Measurements from ENCODE around the gene CENPO.

Gene CENPO

DNA sequence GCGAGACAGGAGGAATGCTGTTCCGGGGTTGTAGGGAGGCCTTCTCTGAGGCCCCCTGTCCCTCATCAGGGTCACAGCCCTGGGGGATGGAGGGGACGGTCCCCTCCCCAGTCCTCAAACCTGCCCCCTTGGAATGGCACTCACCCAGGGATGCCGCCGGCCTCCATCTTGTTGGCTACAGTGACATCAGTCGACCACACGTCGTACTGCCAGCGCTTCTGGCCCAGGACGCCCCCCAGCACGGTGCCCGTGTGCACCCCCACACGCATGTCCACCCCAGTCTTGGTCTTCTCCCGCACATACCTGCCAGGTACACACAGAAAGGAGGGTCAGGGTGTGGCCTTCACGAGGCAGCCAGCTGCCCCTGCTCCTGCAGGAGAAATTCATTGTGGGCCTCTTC is 46.5 kb downstream of the CENPO start:
- DNase-seq = no peak

DNA sequence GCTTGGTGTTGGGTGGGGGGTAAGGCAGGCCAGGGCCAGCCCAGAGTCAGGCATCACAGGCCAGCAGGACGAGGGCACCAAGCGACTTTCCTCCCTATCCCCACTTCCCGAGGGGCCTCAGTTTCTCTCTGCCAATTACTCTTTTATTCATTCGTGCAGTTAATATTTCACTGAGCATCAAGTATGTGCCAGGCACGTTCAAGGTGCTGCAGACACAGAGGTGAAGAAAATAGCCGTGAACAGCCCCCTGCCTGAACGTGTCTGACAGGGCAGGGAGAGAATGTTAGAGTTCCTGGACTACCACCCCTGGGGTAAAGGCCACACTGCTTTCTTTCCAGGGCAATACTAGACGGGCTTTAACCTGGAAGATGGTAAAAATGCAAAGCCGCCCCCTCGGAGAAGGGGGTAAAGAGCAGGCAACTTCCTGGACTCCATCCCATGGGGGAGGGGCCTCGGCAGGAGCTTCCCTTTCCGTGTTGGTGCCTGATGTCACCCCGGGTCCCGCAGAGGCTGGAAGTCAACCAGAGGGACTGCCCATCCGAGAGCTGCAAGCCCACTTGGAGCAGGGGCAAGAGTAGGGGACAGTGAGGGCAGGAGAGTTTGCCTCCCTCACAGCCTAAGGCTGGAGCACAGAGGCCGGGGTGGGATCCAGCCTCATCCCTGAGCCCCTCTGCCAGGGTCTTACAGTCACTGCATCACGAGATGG is 47.1 kb downstream of the CENPO start:
- DNase-seq = no peak

DNA sequence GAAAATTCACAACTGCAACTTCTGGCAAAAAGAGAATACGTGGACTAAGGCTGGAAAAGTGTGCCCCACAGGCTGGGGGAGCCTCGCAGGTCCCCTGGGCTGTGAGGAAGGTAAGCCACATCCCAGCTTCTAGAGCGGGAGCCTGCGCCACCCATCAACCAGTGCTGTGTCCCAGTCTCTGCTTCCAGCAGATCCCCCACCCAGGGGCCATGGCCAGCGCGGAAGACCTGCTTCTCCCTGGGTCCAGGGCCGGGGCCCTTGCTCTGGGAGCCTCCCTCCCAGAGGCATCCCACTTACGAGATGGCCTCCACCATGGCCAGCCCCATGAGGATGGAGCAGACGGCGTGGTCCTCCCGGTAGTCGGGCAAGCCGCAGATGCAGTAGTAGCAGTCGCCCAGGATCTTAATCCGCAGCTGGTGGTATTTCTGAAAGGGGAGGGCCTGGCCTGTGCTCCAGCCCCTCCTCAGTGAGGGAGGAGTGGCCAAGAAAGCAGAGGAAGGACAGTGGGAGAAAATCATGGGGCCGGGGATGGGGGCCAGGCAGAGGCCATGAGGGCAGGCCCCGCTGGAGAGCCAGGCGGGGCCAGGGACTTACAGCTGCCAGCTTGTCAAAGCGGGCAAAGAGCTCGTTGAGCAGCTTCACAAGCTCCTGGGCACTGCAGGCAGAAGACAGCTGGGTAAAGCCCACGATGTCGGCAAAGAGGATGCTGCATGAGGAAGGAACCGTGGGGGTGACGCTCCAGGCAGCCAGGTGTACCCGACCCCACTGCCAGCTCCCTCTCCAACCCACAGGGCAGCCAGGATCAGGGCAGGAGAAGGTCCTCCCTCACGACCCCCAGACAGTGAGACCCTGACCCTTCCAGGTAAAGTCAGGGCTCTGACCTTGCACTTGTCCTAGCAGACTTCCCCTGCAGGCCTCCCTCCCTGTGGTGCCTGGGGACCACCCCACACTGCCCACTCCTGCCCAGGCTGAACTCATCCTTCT is 48.0 kb downstream of the CENPO start:
- no peak for DNase-seq

DNA sequence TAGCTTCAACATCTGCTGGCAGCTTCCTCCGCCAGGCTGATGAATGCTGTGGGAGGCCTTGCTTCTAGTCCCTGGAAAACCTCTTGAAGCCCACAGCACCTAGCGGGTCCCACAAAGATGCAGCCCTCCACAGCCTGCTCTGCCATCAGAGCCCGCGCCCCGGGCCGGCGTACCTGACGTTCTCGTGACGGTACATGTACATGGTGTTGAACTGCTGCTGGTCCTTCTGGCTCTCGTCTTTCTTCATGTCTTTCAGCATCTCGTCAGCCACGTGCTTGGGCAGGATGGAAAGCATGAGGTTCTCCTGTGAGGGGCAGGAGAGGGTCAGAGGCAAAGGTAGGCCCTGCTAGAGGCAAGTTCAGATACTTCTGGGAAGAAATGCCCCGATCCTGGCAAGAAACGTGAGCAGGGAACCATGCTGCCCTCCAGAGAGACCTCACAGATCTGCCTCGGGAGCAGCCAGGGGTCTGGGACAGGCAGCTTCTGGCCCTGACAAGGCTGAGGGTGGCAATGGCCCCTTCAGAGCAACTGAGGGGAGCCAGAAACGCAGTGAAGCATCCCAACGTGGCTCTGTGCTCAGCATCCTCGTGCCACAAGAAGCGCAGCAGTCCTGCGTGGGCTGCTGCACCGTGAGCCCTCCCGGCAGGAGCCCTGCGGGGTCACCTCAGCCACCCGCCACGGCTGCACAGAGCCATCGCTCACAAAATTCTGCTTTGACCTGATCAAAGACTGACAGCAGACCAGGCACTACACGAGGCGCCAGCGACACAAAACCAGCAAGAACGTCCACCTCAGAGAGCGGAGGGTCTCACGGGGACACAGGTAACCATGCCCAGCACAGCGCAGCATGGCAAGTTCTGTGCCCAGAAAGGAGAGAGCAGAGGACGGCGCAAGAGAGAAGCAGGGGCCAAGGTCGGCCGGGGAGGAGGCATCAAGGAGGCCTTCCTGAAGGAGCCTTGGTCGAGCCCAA is 49.1 kb downstream of the CENPO start:
- no peak for DNase-seq

DNA sequence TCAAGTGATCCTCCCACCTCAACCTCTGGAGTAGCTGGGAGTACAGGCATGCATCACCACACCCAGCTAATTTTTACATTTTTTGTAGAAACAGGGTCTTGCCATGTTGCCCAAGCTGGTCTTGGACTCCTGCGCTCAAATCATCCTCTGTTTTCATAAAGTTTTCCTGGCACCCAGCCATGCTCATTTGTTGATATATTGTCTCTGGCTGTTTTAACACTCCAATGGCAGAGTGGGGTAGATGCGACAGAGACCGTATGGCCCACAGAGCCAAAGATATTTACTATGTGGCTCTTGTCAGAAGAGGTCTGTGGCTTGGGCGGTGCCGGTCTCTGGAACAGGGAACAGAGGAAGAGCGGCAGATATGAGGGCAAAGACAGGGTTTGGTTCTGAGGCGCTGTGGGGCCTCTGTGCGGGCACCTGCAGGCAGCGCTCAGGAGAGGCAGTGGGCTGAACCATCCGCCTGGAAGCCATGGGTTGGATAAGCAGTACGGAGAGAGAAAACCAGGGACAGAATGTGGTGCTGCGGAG is 50.2 kb downstream of the CENPO start:
- DNase-seq = no peak

DNA sequence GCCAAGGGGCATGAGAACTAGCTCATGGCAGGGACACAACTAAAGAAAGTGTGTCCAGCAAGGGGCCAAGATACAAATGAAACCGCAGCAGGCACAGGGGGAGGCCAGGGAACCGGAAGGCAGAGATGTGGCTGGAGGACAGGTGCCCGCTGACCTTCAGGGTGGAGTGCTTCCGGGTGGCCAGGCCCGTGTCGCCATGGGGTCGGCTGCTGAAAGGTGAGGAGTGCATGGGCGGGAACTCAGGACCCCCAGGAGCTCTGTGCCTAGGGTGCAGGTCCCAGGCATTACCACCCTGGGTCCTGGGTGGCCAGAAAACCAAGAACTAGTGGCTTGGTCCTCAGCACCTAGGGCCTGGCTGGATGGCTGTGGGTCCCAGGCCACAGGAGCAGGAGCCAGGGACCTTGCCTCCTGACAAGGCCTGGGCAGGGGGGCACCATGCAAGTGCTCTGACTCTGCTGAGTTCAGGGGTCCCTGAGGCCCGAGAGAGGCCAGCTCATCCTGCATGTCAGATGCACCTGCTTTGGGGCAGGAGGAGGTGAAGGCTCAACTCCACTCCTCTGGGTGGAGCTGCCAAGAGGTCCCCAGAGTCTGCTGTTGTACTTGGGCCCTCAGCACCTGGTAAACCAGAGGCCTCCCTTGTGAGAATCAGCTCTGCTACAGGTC is 50.9 kb downstream of the CENPO start:
- DNase-seq = no peak

DNA sequence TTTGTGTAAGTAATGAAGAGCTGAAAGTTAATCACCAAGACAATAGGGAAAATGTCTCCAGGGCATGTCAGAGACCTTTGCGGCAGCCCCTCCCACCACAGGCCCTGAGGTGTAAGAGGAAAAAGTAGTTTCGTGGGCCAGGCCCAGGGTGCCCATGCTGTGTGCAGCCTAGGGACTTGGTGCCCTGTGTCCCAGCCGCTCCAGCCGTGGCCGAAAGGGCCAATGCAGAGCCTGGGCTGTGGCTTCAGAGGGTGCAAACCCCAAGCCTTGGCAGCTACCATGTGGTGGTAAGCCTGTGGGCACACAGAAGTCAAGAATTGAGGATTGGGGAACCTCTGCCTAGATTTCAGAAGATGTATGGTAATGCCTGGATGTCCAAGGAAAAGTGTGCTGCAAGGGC is 52.5 kb downstream of the CENPO start:
- no peak for DNase-seq

DNA sequence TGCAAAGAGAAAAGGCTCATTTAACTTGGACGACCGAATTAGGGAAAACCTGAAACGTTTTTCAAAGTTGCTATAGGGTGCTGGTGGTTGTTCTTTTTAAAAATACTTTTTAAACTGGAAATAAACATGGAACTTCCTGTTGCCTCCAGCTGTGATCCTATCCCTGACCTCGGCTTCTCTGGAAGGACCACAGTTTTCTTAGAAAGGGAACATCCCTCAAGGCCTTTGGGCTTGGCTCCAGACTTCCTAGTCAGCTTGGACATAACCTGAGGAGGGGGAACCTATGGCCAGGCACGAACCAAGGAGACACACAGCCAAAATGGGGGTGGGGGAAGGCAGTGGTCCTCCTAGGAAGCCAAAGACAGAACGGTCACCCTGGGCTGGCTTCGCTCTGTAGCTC is 57.7 kb downstream of the CENPO start:
- no peak for DNase-seq

DNA sequence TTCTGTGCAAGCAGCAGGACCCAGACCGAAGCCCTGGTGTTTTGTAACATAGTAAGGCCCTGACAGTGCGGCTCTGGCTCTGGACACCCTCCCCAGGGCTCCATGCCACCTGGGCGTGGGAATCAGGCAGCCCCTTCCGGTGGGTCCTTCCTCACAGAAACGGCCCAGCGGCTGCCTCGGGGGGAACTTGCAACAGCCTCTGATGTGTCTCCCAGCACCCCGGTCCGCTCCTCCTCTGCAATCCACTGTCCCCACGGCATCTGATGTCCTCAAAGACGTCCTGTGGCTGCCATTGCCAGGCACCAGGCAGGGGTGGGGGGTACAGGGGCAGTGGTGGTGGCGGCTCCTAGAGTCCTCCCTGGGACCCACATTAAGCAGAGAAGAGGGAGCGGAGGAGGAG is 58.8 kb downstream of the CENPO start:
- DNase-seq = no peak

DNA sequence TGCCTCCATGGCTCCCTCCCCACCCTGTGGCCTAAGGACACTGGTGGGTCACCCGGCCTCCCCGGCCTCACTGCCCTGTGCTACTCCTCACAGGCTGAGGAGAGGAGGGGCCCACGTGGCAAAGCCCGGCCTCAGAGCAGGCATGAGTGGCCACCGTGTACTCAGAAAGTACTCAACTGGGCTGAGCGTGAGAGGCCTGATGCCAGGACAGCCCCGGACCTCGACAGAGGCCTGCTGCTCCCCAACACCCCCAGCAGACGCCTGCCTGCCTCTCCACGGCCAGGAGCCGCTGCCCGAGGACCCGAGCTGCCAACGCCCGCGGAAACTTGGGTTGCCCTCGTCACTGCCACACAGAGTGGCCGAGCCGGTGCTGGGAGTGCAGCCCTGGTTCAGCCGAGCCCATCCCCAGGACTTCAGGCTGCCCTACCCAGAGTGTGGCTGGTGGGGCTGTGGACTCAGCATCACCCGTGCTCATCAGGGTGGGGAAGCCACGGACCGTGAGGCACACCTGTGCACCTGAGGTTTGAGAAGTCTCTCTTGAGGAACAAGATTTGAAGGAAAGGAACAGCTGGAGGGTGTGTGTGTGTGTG is 59.3 kb downstream of the CENPO start:
- DNase-seq = no peak

DNA sequence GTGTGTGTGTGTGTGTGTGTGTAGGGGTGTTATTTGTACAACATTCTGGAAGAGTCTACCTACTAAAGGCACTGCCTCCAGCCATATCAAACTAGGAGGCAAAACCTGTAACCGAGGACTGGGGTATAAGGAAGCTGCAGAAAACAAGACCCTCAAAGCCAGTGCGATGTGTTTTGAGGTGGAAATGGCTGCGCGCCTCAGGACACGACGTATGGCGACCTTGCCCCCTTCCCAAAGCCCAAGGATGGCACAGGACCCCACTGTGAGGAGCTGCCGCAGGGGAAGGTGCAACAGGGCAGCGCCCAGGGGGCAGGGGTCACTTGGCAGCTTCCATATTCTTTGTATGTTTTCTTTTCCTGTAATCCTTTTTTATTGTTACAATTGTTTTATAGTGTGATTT is 59.8 kb downstream of the CENPO start:
- DNase-seq = no peak

DNA sequence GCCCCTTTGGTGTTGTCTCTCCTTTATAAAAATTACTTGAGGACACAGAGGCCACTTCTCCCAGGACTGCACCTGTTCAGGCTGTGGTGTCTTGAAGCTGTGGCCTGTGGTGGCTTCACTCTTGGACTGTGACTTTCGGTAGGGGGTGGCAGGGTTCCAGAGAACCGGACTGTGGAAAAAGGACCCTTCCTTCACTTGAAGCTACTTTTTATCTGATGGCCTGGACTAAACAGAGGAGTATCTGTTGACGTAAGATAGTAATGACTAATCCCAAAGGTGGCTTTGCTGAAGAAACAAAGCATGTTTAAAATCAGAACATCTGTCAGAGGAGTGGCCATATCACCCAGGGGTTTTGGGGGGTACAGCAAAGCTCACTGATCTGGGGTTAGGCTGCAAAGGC is 60.8 kb downstream of the CENPO start:
- DNase-seq = no peak

DNA sequence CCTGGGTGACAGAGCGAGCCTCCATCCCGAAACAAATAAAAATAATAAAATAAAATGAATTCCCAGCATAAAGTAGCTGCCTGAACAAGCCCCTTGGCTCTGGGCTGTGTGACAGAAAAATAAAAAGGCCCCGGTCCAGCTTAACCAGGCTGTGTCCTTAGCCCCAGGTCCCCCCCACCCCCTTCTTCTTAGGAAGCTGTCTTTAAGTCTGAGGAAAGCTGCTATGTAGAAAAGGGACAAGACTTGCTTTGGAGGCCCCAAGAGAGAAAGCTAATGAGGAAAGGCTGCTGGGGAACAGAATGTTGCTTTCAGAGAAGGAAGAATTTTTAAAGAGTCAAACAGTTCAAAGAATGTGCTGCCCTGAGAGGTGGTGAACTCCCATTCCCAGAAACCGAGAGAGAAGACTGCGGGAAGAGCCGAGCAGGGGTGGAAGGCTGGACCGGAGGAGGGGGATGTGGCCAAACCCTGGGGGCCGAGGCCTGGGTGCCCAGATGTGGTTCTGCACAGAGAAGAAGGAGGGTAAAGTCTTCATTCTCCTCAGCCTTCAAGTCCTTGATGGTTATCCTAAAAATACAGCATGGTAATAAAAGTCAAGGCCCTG is 61.9 kb downstream of the CENPO start:
- no peak for DNase-seq

DNA sequence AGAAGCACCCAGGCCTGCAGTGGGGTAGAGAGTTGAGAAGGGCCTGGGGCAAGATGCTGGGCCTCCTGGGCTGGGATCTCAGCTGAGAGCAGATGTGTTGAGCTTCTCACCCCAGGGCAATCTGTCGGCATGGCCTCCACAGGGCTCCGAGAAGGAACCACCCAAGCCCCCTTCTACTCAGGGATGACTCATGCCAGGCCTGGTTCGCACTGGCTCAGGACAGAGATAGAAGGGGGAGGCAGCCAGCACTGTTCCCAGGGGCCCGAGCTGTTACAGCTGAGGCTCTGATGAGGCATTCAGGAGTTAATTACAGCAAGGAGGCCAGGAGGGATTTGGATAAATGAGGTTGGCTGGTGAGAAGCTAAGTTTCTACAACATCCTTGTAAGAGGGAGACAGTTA is 62.5 kb downstream of the CENPO start:
- DNase-seq = no peak

DNA sequence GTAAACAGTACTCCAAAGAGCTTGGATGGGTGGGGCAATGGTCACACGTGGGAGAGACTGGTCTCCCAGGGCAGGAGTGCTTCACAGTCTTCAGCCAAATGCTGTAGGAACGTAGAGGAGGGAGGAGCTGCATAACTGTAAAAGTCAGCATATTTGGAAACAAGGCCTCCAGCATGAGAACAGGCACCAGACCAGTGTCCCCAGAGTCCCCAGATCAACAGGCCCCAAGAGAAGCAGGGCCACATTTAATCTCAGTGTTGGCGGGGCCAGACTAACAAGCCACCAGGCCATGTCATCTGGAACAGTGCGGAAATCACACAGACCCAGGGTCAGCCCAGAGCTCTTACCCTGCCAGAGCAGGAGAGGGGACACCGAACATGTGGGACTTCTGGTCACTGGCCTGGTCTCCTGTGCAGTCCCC is 63.6 kb downstream of the CENPO start:
- DNase-seq = no peak

DNA sequence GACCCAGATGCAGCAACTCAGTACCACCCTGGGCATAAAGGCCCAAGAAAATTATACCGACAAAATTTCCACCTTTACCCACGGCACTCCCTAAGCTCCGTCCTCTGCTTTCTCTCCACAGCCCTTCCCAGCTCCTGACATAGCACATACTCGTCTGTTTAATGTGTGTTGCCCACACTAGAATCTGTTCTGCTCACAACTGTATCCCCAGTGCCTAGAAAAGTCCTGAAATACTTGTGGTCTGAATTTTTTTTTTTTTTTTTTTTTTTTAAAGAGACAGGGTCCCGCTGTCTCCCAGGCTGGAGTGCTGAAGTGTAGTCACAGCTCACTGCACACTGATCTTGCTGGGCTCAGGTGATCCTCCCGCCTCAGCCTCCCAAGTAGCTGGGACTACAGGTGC is 64.5 kb downstream of the CENPO start:
- no peak for DNase-seq

DNA sequence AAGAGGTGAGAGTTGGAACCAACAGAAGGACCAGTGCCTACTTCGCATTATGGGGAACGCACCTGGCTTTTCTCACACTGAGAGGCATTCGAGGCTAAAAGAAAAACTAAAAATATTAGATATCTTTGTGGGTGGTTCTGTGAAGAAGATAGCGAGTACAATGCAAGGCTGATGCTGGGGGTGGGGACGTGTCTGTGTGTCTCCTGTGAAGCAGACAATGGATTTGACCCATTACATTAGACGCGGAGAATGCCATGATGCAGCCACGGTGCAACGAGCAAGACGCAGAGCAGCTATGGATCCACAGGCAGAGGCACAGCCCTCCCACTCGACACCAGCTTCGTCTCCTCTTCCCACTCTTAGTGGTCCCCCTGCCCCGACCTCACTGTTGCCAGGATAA is 65.8 kb downstream of the CENPO start:
- no peak for DNase-seq

DNA sequence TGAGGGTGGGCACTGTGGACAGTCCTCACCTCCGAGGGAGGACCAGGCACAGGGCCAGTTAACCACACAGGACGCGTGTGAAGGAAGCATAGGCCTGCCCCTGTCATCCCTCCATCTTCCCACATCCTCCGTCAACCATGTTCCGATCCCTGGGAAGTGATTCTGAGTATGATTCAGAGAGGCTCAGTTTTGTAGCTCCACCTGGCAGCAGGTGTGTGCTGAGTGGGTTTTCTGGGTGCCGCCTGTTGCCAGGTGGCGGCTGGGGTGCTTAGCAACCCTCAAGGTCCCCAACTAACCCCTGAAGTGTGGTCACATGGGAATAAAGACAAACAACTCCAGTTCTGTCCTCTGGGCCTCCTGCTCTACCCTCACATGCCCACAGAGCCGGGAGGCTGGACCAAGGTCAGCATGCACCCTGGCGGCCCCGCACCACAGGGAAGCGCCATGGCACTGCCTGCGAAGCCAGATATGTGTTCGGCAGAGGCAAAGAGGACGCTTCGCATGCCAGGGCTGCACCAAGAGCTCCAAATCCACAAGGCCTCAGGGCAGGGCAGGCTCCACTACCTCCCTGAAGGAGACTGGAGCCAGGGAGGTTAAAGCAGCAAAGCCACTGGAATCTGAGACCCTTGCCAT is 66.9 kb downstream of the CENPO start:
- no peak for DNase-seq

DNA sequence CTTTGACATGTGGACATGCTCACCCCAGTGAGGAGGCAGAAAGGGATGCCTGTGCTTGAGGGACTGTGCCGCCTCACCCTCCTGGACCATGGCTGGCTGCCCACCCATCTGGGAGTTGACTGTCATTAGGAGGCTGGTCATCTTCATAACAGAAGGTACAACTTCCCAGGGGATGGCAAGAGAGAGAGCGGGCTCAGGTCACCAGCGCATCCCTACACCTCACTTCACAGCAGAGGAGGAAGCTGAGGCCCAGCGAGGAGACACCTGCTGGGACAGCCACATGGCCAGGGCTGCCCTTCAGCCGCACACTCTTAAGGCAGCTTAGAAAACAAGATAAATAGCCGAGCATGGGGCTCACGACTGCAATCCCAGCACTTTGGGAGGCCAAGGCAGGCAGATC is 67.4 kb downstream of the CENPO start:
- no peak for DNase-seq

DNA sequence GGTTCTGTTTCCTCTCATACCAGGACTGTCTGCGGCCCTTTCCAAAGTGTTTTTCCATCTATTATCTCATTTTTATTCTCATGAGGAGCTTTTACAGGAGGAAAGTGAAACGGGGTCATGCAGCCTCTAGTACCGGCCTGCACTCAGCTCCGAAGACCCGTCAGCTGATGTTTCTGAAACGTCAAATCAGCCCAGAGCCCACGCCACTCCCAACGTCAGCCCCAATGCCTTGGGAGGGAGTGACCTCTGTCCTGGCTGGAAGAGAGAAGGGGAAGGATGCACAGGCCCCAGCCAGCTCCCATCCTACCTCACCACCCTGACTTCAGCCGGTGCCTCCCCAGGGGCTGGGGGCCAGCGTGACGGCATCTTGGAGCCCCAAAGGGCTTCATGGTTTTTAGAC is 68.3 kb downstream of the CENPO start:
- DNase-seq = no peak

DNA sequence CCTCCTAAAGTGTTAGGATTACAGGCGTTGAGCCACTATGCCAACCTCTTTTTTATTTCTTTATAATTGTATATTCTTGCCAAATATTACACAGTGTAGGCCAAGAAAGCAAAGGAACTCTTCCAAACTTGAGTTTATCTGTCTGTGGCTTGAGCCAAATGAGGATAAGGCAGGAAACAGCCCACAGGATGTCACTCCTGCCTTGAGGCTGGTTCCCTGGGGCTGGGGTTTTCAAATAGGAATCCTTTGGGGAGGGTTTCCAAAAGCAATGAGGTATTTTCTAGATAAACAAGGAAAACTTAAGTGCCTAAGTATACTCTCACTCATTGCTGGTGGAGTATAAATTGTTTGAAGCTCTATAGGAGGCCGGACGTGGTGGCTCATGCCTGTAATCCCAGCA is 70.4 kb downstream of the CENPO start:
- no peak for DNase-seq
